GM18520 (cell line): Measurements from ENCODE around the gene ANKRD23.
"Not testable (repeated sequence)": the region's sequence is repeated elsewhere in the genome, so short reads cannot be mapped to it uniquely, and the experiment has no call there.

ENCODE experiments used
- ATAC-seq: cut with Tn5 transposase; IDR thresholded peaks from one replicate; pipeline ENCODE4 v1.9.1; 2021; ENCODE audit not compliant: unreplicated experiment

Gene ANKRD23

GRCh38 chr2:96864343-96865091 is 20.7 kb upstream of the ANKRD23 start:
- no peak for ATAC-seq

DNA sequence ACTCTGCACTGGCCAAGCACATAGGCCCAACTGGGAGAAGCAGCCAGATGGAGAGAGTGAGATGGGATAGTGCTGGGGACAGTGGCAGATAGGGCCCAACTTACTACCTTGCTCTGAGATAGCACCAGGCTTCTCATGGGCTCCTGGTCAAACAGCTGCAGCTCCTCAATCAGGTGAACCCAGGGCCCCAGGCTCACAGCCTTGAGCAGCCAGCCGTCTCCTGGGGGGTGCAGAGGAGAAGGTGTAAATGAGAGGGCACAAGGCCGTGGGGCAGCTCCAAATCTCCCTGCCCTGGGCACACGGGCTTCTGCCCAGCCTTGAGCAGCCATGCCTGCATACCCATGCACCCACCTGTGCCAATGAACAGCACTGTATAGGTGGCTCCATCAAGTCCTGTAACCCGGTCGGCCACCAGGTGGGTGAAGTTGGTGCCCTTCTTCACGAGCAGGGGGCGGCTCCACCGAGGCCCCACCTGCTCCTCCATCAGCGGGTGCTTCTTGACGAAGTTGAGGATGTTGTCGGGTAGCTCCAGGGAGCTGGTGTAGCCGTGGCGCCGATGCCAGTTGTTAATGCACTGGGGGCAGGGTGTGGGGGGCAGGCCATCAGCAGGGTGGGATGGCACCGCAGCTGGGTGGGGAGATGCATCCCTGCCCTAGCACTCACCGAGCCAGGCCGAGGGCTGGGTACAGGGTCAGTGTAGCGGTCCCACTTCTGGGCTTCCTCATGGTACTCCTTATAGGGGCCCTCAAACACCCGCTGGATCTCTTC is 19.9 kb upstream of the ANKRD23 start:
- no peak for ATAC-seq

GRCh38 chr2:96863056-96863455 is 19.2 kb upstream of the ANKRD23 start:
- ATAC-seq, result not testable (repeated sequence)

DNA sequence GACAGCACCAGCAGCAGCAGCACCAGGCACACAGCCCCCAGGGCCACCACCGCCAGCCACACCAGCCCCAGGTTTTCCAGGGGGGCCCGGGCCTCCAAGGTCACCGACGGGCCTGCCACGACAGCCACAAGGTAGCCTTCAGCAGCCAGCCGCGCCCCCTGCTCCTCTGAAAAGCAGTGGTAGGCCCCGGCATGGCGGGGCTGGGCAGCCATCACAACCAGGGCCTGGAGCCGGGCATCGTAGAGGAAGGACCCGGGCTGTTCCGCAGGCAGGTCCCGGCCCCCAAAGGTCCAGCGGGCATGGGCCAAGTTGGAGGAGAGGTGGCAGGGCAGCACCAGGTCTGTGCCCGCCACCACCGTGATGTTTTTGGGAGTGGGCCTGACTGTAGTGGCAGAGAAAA is 17.3 kb upstream of the ANKRD23 start:
- ATAC-seq, result no peak

DNA sequence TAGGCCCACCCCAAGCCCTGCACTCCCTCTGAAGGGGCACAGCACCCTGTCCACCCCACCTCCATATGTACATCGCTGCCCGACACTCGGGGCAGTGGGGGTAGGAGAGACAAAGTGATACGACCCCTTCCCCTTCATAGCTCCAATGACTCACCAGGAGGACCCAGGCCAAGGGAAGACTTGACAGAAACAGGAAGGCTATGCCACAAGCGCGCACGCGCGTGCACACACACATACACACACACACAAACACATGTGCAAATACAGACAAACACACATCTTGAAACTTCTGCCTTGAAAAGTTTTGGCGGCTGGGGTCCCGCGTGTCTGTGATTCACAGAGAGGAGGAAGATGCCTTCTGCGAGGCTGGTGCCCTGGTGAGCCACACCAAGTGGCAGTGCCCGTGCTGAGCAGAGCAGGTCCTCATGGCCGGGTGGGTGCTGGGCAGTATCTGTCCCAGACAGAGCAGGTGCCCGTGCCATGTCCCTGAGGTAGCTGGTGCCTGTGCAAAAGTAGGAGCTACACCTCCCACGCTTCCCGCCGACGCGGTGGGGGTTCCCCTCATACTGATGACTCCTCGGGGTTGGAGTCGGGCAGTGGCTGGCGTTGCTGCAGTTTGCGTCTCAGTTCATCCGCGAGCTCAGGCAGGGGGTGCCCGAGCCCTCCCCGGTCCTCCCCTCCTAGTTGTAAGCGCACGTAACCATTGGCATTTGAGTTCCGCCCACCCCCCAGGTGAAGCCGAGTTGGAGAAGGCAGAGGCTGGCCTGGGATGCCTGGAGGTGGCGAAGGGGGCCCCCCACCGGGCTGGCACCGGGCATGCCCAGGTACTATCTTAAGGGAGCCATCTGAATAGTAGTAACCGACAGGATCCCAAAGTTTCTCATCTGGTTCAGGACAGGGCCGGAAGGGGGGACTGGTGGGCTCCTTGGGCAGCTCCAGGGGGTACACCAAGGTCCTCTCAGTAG is 16.5 kb upstream of the ANKRD23 start:
- no peak for ATAC-seq

DNA sequence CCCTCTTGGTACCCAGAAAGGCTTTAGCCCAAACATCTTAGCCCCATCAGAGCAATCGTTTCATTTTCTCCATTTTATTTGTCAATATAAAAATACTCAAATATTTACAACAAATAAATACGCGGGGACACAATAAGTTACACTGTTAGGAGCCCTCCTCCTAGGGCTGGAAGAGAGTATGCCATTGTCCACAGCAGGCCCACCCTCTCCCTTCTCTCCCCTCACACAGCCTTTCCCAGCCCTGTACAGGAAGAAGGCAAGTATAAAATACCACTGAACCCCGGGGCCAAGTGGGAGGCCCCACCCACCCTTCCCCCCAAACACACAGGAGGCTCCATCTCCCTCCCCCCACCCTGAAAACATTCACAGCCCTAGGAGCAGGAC is 15.9 kb upstream of the ANKRD23 start:
- ATAC-seq, result no peak

DNA sequence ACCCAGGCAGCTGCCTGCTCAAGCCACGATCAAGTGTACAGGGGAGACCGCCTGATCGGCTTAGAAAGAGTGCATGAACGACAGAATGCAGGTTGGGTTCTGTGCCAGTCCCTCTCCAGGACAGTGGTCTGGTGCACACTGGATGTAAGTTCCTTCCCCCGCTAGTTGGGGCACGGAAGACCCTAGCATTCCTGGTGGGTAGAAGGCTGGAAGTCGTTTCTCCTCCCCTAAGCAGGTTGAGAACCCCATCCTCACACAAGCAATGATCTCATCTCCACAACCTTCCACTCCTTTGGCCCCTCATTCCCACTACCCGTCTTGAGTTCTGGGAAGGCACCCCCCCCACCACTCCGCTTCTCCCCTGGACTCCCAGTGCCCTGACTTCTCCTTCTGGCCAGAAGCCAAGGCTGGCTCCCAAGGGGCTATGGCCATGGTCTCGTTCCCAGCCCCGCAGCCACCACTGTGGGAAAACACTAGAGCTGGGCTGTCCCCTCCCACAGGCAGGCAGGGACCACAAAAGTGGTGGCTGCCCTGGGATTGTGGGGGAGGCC is 15.4 kb upstream of the ANKRD23 start:
- no peak for ATAC-seq

GRCh38 chr2:96857667-96858372 is 14.0 kb upstream of the ANKRD23 start, which contains the start of gene ANKRD39:
Gene ANKRD39, minus strand, starts transcription at chr2:96858016. Its CDS starts 29 bp downstream, at chr2:96857987.
- peak; percentile 96 for ATAC-seq

- no peak for ATAC-seq
Measured at GRCh38 chr2:96856776-96857666, 13.2 kb upstream of the ANKRD23 start.

DNA sequence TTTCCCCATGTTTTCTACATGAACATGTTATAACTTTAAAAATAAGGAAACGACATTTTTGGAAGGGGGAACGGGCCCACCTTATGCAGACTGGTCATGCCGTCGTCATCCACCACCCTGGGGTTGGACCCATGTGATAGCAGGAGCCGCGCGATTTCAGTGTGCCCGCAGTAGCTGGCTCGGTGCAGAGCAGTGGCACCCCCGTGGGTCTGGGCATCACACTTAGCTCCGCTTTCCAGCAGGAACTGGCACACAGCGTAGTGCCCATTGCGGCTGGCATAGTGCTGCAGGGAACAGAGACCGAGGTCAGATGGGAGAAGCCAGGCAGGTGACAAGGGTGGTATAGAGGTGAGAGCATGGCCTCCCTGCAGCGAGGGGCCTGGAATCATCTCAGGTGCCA is 9.5 kb upstream of the ANKRD23 start:
- no peak for ATAC-seq

- ATAC-seq, result no peak
Measured at GRCh38 chr2:96852667-96853066, 8.8 kb upstream of the ANKRD23 start.

DNA sequence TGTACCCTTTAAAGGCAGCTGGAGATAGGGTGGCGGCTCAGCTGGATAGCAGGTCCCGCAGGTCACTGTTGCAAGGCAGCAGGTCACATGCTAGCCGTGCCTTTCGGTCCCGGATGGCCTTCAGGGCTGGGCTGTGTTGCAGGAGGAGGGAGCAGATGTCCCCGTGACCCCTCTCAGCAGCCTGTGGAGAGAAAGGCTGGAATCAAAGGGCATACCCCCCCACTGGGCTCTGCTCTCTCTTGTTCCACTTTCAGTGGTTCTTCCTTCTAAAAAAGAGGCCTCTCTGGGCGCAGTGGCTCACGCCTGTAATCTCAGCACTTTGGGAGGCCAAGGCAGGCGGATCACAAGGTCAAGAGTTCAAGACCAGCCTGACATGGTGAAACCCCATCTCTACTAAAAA is 4.4 kb upstream of the ANKRD23 start:
- no peak for ATAC-seq

GRCh38 chr2:96847586-96847985 is 3.8 kb upstream of the ANKRD23 start:
- ATAC-seq, result no peak

DNA sequence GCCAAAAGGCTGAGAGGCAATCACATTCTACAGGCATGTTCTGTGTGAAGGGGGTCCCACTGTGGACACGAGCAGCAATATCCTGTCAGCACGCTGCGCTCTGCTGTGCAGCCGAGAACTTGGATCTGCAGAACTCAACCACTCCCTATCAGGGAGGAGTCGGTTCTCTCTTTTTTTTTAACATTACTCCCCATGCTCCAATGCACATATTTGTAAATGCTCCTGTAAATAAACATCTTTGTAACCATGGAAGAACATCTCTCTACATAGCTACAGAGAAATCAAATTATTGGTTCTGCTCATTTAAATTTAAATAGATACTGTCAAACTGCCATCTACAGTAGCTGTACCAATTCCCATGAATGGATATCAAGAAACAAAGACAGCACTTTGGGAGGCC is 3.0 kb upstream of the ANKRD23 start:
- ATAC-seq, result no peak

DNA sequence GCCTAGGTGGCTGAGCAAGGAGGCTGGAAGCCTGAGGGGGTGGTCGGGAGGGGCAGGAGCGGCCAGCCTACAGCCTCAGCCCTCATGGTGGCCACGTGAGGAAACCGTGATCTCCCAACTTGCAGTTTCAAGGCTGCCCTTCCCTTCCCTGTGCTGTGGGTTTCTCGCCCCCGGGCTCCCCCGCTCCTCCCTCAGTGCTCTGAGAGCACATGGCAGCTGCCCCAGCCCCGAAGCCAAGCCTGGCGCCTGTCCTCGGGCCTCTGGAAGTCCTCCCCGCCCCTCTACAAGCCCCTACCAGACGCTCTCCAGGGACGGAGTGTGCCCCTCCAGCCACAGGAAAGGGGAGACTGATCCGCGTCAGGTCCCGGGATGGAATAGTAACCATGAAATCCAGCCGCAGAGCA is 586 bp upstream of the ANKRD23 start:
- no peak for ATAC-seq

- no peak for ATAC-seq
Measured at GRCh38 chr2:96842600-96842999, 1.2 kb downstream of the ANKRD23 start.

GRCh38 chr2:96841701-96842495 is 1.9 kb downstream of the ANKRD23 start:
- ATAC-seq, result no peak
